ENCODE results near the gene PARD6G. TPM values are rescaled to one million over a fixed set of nuclear protein-coding genes. Genes with fewer than 3 reads are reported as not detected.

The PARD6G gene
- total RNA-seq, 6 donors from 2014 or later, result 1.4 to 6.1 (median 3.5) TPM

DNA sequence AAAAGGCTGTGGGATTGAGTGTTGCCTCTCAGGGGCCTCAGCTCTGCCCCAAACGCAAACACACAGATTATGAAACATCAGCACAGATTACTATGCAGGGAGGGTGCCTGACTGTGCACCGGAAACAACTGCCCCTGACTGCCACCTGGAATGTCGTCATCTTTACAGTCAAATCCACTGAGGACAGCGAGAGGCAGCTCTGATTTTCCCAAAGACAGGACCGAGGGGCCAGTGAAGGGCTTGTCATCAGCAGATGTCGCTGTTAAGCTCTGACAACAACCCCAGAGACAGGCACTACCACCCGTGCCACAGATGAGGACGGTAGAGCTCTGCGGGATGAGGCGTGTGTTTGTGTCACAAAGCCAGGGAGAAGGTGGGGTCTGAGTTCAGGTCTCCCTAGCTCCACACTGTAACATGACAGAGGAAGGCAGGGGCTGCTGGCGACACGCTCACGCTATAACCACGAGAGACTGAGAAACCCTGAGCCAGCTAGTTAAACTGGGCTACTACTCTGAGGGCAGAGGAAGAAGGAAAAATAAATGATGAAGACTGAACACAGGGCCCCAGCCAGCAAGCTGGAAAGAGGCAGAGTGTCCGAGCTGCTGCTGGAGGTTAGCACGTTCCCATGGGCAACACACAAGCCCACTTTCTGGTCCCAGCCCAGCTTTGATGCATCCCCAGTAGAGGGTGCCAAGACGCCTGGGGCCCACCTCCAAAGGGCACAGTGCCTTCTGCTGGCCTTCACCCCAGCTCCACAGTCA is 47.0 kb downstream of the PARD6G start:
- ATAC-seq (ENCODE audit: low FRiP score in 2 of 2) (no peak), DNase-seq (no peak)
- peaks cover 0 to 4% (median 2%) of the 10 kb centered on the region in 4 donors for H3K4me1 ChIP-seq
- H3K27ac ChIP-seq, result no peak overlapping the region
- TF ChIP-seq, protein P1, sequence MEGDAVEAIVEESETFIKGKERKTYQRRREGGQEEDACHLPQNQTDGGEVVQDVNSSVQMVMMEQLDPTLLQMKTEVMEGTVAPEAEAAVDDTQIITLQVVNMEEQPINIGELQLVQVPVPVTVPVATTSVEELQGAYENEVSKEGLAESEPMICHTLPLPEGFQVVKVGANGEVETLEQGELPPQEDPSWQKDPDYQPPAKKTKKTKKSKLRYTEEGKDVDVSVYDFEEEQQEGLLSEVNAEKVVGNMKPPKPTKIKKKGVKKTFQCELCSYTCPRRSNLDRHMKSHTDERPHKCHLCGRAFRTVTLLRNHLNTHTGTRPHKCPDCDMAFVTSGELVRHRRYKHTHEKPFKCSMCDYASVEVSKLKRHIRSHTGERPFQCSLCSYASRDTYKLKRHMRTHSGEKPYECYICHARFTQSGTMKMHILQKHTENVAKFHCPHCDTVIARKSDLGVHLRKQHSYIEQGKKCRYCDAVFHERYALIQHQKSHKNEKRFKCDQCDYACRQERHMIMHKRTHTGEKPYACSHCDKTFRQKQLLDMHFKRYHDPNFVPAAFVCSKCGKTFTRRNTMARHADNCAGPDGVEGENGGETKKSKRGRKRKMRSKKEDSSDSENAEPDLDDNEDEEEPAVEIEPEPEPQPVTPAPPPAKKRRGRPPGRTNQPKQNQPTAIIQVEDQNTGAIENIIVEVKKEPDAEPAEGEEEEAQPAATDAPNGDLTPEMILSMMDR (IDR thresholded peaks at IDR 0.05), result no peak
- TF ChIP-seq EP300 (IDR thresholded peaks at IDR 0.05), result no peak
- no peak for TF ChIP-seq POLR2AphosphoS5 (IDR thresholded peaks at IDR 0.05)
- no peak for TF ChIP-seq POLR2A (IDR thresholded peaks at IDR 0.05)
- H3K36me3 ChIP-seq, result no peaks in the 10 kb centered on the region
- H3K9me3 ChIP-seq, result no peaks in the 10 kb centered on the region
- 65 to 73% methylated on average over 9 to 17 of the region's 17 CpGs for WGBS, 2 donors
- no peak overlapping the region for H3K4me3 ChIP-seq
- H3K27me3 ChIP-seq, result no peaks in the 10 kb centered on the region

DNA sequence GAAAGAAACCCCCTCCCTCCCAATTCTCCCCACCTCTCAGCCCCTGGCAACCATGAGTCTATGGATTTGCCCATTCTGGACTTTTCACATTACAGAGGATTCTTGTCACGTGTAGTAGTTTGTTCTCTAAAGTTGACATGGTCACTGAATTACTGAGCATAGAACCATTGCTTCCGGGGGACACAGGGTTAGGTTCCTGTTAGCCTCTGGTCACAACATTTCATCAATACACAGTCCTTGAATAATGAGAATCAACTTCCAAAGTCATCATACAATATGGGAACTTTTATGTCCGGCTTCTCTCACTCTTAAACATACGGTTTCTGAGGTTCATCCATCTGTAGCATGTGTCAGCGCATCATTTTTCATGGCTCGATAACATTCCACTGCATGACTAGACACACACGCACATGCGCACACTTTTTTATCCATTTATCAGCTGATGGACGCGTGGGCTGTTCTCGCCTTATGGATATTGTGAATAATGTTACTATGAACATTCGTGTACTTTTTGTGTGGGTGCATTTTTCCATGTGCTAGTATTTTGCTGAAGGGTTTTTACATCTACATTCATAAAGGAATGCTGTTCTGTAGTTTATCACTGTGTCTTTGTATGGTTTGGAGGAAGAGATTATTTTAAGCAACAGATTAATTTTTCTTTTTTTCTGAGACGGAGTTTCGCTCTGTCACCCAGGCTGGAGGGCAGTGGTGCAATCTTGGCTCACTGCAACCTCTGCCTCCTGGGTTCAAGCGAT is 48.1 kb downstream of the PARD6G start:
- H3K27ac ChIP-seq, result no peak overlapping the region
- H3K4me1 ChIP-seq, result peaks cover 0 to 4% (median 2%) of the 10 kb centered on the region in 4 donors
- DNase-seq (no peak), ATAC-seq (ENCODE audit: low FRiP score in 2 of 2) (no peak)
- TF ChIP-seq, protein P1 (IDR thresholded peaks at IDR 0.05), result no peak
- no peak for TF ChIP-seq EP300 (IDR thresholded peaks at IDR 0.05)
- TF ChIP-seq POLR2A (IDR thresholded peaks at IDR 0.05), result no peak
- no peaks in the 10 kb centered on the region for H3K9me3 ChIP-seq
- WGBS, 2 donors, result 89 to 93% methylated on average over 15 of the region's 15 CpGs
- H3K4me3 ChIP-seq, result no peak overlapping the region
- no peaks in the 10 kb centered on the region for H3K27me3 ChIP-seq
- H3K36me3 ChIP-seq, result no peaks in the 10 kb centered on the region

DNA sequence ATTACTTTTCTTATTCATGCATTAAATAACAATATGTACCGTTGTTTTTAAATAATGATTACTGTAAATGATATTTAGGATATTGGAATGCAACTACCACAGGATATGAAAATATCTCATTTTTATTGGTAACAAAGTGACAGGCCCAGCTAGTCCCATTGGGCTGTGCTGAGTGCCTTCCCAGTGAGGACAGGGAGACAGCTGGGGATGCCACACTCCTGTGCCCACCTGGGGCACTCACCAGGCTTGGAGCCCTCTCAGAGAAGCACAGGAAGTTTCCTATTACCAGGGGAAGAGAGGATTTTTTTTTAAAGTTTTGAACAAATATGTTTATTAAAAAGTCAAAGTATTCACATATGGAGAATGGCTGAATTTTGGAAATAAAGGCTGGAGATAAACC is 48.9 kb downstream of the PARD6G start:
- TF ChIP-seq, protein P1 (IDR thresholded peaks at IDR 0.05), result no peak
- TF ChIP-seq EP300 (IDR thresholded peaks at IDR 0.05) (no peak), POLR2A (IDR thresholded peaks at IDR 0.05) (no peak), POLR2AphosphoS5 (IDR thresholded peaks at IDR 0.05) (no peak)

DNA sequence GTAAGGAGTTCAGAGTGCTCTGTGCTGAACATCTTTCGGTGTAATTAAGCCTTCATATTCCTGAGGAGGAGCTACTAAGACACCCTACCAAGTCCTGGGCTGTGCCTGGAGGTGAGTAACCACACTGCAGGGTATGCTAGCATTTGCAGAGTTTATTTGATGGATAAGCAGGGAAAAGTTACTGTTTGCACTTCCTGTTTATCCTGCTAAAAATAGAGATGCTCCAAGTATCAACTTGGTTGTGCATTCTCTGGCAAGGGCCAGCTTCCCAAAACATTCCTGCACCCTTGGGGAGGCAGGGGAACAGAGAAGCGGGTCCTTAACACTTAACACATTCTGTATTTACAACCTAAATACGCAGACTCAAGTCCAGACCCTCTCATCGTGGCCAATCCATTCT is 49.8 kb downstream of the PARD6G start:
- H3K4me3 ChIP-seq, result no peak overlapping the region
- DNase-seq, result no peak
- peaks cover 0 to 4% (median 2%) of the 10 kb centered on the region in 4 donors for H3K4me1 ChIP-seq
- WGBS, 2 donors, result 72 to 80% methylated on average over 4 of the region's 4 CpGs
- H3K36me3 ChIP-seq, result no peaks in the 10 kb centered on the region
- no peaks in the 10 kb centered on the region for H3K27me3 ChIP-seq
- H3K27ac ChIP-seq, result no peak overlapping the region
- TF ChIP-seq POLR2A (IDR thresholded peaks at IDR 0.05) (no peak), POLR2AphosphoS5 (IDR thresholded peaks at IDR 0.05) (no peak), EP300 (IDR thresholded peaks at IDR 0.05) (no peak)
- TF ChIP-seq, protein P1 (IDR thresholded peaks at IDR 0.05), result no peak
- H3K9me3 ChIP-seq, result no peaks in the 10 kb centered on the region
- no peak for ATAC-seq (ENCODE audit: low FRiP score in 2 of 2)

More for the DNA sequence above, 48.9 kb downstream of the PARD6G start:
- ATAC-seq (ENCODE audit: low FRiP score in 2 of 2) (no peak), DNase-seq (no peak)
- Histone ChIP-seq H3K36me3 (no peaks in the 10 kb centered on the region), H3K27ac (no peak overlapping the region), H3K4me1 (peaks cover 0 to 4% (median 2%) of the 10 kb centered on the region in 4 donors), H3K4me3 (no peak overlapping the region), H3K27me3 (no peaks in the 10 kb centered on the region), H3K9me3 (no peaks in the 10 kb centered on the region)
- WGBS, 2 donors, result 86 to 89% methylated on average over 1 of the region's 1 CpG

Data from upper lobe of left lung (tissue), 6 donors.